Upper lobe of right lung (tissue), 1 donor: ENCODE data around the gene FBP1. TPM values are rescaled to one million over a fixed set of nuclear protein-coding genes. Genes with fewer than 3 reads are reported as not detected.

Source experiments
- ATAC-seq: fragments of 200-7000 bp; cut with Tn5 transposase; one replicate; pipeline ENCODE4 v1.9.1; 2020; ENCODE audit warnings: mild to moderate bottlenecking, moderate library complexity
- DNase-seq: peaks from one replicate; pipeline ENCODE4 v3.0.0-alpha.2; 2020
- H3K27ac ChIP-seq: fragments of 200-600 bp; one replicate; pipeline ENCODE4 v1.8.0; 2022
- H3K27me3 ChIP-seq: fragments of 200-600 bp; one replicate; pipeline ENCODE4 v1.8.0; 2022; ENCODE audit warnings: mild to moderate bottlenecking
- H3K36me3 ChIP-seq: fragments of 200-600 bp; one replicate; pipeline ENCODE4 v1.8.0; 2022
- H3K4me1 ChIP-seq: fragments of 200-600 bp; one replicate; pipeline ENCODE4 v1.8.0; 2022
- H3K4me3 ChIP-seq: fragments of 200-600 bp; one replicate; pipeline ENCODE4 v1.8.0; 2022; ENCODE audit warnings: mild to moderate bottlenecking
- H3K9me3 ChIP-seq: fragments of 200-600 bp; one replicate; pipeline ENCODE4 v1.8.0; 2022
- intact Hi-C: fragments of 100-400 bp; cut with DNase I; formaldehyde crosslinking; loops from one replicate; pipeline ENCODE4 v1.11.0; 2022
- total RNA-seq: library from RNA; stranded (reverse); fragmentation: NEBNext Ultra II Directional; extraction: Animal tissue kit (Norgen Biotek cat#: 25700); gene quantifications from one replicate; pipeline ENCODE4 v1.2.1, GENCODE V29; 2021
- TF ChIP-seq, protein P1 (sequence below): fragments of 200-600 bp; IDR thresholded peaks from one replicate; pipeline ENCODE4 v1.8.0; 2022; ENCODE audit warnings: antibody characterized with exemption
- donor health status: DM: no; HTN: yes; CAD: no; lungs with severe emphysema.

FBP1 gene
- total RNA-seq, 1 donor from 2014 or later = 357 TPM

DNA sequence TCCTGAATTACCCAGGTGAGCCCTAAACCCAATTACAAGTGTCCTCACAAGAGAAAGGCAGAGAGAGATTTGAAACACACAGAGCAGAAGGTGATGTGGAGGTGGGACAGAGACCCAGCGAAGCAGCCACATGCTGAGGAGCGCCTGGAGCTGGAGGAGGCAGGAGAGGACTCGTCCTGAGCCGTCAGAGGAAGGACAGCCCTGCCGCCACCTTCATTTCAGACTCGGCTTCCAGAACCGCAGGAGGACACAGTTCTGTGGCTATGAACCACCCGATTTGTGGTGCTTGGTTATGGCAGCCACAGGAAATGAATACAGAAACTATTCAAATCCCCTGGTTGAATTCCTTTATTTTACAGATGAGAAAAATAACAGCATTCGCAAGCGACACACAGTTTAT is 16.4 kb upstream of the FBP1 start:
- H3K27me3 ChIP-seq = no peaks in the 10 kb centered on the region
- intact Hi-C loops = no loop called here
- H3K36me3 ChIP-seq = no peaks in the 10 kb centered on the region
- H3K4me1 ChIP-seq = peaks cover 4% of the 10 kb centered on the region
- ATAC-seq = no peak
- no peak for DNase-seq
- peak overlapping the region; percentile 27 for H3K4me3 ChIP-seq
- peak overlapping the region; percentile 58 for H3K27ac ChIP-seq
- no peaks in the 10 kb centered on the region for H3K9me3 ChIP-seq
- TF ChIP-seq, protein P1, sequence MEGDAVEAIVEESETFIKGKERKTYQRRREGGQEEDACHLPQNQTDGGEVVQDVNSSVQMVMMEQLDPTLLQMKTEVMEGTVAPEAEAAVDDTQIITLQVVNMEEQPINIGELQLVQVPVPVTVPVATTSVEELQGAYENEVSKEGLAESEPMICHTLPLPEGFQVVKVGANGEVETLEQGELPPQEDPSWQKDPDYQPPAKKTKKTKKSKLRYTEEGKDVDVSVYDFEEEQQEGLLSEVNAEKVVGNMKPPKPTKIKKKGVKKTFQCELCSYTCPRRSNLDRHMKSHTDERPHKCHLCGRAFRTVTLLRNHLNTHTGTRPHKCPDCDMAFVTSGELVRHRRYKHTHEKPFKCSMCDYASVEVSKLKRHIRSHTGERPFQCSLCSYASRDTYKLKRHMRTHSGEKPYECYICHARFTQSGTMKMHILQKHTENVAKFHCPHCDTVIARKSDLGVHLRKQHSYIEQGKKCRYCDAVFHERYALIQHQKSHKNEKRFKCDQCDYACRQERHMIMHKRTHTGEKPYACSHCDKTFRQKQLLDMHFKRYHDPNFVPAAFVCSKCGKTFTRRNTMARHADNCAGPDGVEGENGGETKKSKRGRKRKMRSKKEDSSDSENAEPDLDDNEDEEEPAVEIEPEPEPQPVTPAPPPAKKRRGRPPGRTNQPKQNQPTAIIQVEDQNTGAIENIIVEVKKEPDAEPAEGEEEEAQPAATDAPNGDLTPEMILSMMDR = no peak

- ATAC-seq (peak; percentile 84), DNase-seq (peak; percentile 81)
Observed at GRCh38 chr9:94654165-94654894, 15.0 kb upstream of the FBP1 start.

DNA sequence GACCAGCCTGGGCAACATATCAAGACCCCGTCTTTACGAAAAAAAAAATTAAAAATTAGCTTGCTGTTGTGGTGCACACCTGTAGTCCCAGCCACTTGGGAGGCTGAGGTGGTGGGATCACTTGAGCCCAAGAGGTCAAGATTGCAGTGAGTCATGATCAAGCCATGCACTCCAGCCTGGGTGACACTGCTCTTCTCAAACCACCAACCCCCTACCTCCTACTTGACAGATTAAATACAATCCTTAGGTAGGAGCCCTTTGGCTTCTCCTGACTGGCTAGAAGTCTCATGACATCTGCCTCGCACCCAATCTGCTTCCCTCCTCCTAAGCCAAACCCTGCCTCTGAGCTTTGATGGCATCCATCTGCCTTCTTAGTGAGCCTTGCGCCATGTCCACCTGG is 11.6 kb upstream of the FBP1 start:
- Histone ChIP-seq H3K36me3 (no peaks in the 10 kb centered on the region), H3K9me3 (no peaks in the 10 kb centered on the region), H3K4me3 (no peak overlapping the region), H3K4me1 (peaks cover 18% of the 10 kb centered on the region), H3K27me3 (no peaks in the 10 kb centered on the region), H3K27ac (no peak overlapping the region)
- ATAC-seq = no peak
- intact Hi-C loops = no loop called here
- TF ChIP-seq, protein P1 = no peak
- DNase-seq = no peak

More at GRCh38 chr9:94654165-94654894, 15.0 kb upstream of the FBP1 start:
- TF ChIP-seq, protein P1 = no peak
- Histone ChIP-seq H3K4me3 (no peak overlapping the region), H3K36me3 (no peaks in the 10 kb centered on the region), H3K4me1 (peaks cover 9% of the 10 kb centered on the region), H3K27ac (peak overlapping the region; percentile 52), H3K27me3 (no peaks in the 10 kb centered on the region), H3K9me3 (no peaks in the 10 kb centered on the region)
- intact Hi-C loops = no loop called here

DNA sequence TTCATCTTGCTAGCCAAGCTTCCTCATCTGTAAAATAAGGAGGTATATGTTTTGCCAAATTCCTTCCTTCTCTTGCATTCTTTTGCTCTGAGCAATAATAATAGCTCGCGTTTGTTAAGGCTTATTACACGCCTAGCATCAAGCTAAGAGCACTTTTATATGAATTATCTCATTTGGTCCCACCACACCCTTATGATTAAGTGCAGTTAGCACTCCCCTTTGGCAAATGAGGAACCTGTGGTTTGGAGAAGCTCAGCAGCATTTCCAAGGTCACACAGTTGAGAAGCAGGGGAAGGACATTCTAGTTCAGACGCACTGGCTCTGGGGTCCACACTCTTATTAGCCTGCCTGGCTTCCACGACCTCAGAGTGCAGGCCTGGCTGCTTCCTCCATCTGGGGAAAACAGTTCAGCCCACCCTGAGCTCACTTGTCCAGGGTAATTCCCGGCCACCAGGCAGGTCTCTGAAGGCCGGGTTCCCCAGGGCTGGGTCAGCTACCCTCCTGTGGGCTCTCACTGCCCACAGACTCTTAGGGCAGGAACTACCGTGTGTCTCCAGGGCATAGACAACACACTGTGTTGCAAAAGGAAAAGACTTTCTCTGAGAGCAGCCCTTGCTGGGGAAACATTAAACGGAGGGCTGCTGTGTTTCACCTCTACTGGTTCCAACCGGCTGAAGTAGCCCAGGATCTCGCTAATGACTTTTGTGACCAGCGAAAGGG is 9.9 kb upstream of the FBP1 start:
- DNase-seq (no peak), ATAC-seq (peak; percentile 80)
- Histone ChIP-seq H3K9me3 (no peaks in the 10 kb centered on the region), H3K4me1 (peaks cover 15% of the 10 kb centered on the region), H3K27me3 (no peaks in the 10 kb centered on the region), H3K27ac (peak overlapping the region; percentile 55), H3K36me3 (no peaks in the 10 kb centered on the region), H3K4me3 (no peak overlapping the region)
- TF ChIP-seq, protein P1 = no peak
- intact Hi-C loops = no loop called here

DNA sequence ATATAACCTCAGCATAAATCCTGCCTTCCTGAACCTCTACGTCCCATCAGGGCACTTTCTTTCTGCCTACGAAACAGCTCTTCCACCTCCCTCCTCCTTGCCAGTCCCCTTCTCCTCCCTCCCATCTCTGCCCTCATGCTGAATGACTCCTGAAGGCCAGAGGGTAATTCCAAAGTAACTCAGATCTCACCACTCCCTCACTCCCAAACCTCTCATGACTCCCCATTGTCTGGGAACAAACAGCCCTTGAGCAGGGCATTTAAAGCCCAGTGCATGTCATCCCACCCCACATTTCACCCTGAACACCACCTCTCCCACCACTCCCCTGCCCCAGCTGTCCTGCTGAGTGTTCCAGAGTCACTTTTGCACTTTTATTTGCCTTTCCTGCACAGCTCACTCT is 8.9 kb upstream of the FBP1 start:
- intact Hi-C loops = no loop called here
- ATAC-seq = no peak
- Histone ChIP-seq H3K9me3 (no peaks in the 10 kb centered on the region), H3K27ac (no peak overlapping the region), H3K4me3 (no peak overlapping the region), H3K27me3 (no peaks in the 10 kb centered on the region), H3K4me1 (peaks cover 19% of the 10 kb centered on the region), H3K36me3 (no peaks in the 10 kb centered on the region)
- TF ChIP-seq, protein P1 = no peak
- DNase-seq = no peak
